HG02798 (cell line): ENCODE results near the gene ZBTB20.

Experiments used
- ATAC-seq: cut with Tn5 transposase; IDR thresholded peaks from one replicate; pipeline ENCODE4 v1.9.1; 2021; ENCODE audit warnings: mild to moderate bottlenecking; ENCODE audit not compliant: unreplicated experiment, poor library complexity

Gene ZBTB20

GRCh38 chr3:115040246-115040645, 106.8 kb downstream of the ZBTB20 start:
- no peak for ATAC-seq

- no peak for ATAC-seq
Observed at GRCh38 chr3:115038817-115039216, 108.3 kb downstream of the ZBTB20 start.

DNA sequence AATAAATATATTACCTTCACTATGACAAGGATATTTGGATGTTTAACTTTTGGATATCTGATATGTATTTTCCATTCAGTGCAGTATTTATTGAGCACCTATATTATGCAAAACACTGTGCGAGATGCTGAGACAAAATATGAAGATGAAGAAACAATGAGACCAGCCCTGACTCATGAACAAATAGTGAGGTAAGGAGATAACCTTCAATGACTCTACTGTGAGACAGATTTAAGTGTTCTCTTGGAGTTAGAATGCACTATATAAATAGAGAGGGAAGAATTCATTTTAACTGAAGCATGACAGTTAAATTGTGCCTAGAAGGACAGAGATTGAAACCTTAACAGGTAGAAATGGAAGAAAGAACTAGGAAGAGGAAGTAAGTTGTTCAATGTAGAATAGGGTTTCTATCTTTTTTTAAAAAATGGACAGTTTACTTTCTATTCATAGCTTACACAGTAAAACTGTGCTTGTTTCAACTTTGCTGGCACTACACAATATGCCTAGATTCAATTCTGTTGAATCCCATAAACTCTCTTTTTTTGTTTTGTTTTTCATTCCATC, 124.2 kb downstream of the ZBTB20 start:
- ATAC-seq, result no peak

DNA sequence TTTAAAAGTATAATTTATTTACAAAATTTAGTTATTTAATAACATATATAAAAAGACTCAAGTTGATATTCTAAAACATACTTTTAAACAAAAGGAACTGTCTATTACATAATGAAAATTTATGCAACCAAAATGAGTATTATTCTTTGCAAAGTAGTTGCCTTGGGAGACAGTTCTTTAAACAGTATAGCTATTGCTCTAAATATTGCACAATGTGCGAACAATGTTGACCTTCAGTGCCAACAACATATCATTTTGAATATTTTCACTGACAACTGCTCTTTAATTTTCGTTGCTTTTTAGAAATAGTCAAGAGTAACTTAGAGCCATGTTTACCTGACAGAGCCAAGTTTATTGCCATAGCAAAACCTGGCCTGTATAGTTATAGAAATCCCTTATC, 124.9 kb downstream of the ZBTB20 start:
- ATAC-seq, result no peak

DNA sequence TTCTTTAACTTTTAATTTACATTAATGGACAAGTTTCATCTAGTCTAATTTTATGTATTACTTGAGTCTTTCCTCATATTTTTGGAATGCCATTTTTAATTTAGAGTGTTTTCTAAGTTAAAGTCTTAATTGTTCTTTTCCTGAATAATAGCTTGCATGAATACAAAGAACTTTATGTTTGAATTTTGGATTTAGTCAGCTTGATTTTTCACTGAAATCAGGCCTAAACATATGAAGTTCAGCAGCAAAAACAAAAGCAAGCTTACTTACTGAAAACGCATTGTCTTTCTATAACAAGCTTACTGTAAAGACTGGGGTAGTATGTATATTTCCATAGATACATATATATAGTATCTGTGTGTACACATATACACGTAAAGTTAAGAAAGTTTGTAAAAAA, 126.0 kb downstream of the ZBTB20 start:
- ATAC-seq, result no peak

GRCh38 chr3:115019900-115020299, 127.2 kb downstream of the ZBTB20 start:
- no peak for ATAC-seq

- ATAC-seq, result no peak
Observed at GRCh38 chr3:115018694-115019093, 128.4 kb downstream of the ZBTB20 start.

DNA sequence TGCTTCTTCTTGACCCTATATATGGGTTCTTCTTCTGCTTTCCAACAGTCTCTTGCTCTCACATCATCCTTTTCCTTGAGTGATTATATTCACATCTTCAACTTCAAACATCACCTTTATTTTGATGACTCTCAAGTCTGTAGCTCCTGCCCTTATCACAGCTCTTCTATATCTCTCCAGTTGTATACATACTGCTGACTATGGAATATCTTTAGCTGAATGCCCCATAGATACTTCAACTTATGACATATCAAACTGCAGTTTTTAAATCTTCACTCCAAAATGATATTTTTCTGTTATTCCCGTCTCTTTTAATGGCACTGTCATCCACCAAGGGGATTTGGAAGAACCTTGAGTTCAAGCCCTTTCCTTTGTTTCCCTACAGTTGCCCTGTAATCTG, 139.1 kb downstream of the ZBTB20 start:
- ATAC-seq, result no peak

DNA sequence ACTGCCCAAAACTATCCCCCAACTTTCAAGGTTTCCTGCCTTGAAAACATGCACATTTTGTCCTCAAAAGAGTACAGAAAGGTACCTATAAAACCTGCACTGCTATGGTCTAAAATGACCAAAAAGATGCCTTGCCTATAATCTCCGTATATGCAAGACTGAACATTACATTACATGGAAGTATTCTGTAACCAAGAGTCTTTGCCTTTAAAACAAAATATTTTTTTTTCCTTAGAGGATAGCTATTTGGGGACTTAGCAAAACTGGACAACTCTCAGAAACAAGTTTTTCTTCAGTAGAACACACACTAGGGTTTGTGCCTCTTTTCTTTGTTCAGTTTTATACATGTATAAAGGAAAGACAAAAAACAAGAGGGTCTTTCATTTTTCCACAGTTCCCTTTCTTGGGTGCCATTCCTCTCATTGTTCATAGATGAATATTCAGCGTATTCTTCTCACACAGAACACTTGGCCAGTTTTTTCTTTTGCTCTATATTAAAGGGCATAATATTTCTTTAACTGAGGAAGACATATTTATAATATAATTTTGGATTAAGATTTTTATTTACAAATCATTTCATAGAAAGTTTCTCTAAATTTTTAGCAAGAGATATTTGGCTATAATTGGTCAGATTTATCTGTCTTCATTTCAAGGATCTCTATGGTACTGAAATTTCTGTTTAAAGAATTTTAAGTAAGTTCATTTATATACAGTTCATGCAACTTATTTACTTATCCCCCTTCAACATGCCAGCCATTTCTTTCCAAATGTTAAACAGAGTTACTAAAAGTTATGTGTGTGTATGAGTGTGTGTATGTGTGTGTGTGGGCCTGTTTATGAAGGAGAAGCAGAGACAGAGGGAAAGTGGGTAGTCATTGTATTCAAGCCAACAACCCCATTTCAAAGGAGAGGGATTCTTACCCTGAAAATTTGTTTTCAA, 142.6 kb downstream of the ZBTB20 start:
- no peak for ATAC-seq

GRCh38 chr3:114998971-114999579, 148.0 kb downstream of the ZBTB20 start:
- ATAC-seq, result no peak

- no peak for ATAC-seq
Observed at GRCh38 chr3:114994554-114995341, 152.3 kb downstream of the ZBTB20 start.

DNA sequence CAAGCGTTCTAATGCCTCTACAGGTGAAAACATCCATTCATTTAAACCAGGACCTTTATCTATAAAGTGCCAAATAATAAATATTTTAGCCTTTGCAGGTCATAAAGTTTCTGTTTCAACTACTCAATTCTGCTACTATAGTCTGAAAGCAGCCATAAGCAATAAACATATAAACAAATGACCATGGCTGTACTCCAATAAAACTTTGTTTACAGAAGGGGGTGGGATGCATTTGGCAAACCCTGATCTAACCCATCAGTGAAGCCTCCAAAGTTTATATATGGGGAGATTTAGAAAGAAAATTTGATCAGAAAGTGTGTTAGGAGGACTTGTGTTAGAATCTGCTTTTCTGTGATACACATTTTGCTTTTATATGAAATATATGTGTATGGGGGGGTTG, 161.3 kb downstream of the ZBTB20 start:
- ATAC-seq, result no peak

- no peak for ATAC-seq
Observed at GRCh38 chr3:114983248-114983647, 163.8 kb downstream of the ZBTB20 start.

GRCh38 chr3:114974387-114974786, 172.7 kb downstream of the ZBTB20 start:
- ATAC-seq, result peak; percentile 89

GRCh38 chr3:114973536-114973935, 173.6 kb downstream of the ZBTB20 start:
- no peak for ATAC-seq

GRCh38 chr3:114967168-114967567, 179.9 kb downstream of the ZBTB20 start:
- ATAC-seq, result no peak

- no peak for ATAC-seq
Observed at GRCh38 chr3:114962189-114962588, 184.9 kb downstream of the ZBTB20 start.

DNA sequence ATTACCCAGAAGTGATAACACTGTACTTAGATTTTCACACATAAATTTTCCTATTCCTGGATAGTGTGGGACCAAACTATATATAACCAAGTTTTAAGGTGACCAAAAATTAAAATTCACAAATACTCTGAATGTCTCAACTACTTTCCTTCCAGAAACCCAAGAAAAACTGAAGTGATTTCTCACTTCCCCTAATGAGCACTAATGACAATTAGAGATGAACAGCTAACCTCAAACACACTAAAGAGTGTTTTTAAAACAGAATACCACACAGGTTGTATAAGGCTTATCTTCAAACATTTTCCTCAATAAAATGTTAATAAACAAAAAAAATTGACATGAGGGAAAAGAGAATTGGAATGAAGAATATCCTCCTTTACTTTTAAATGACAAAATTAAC, 188.2 kb downstream of the ZBTB20 start:
- ATAC-seq, result no peak

DNA sequence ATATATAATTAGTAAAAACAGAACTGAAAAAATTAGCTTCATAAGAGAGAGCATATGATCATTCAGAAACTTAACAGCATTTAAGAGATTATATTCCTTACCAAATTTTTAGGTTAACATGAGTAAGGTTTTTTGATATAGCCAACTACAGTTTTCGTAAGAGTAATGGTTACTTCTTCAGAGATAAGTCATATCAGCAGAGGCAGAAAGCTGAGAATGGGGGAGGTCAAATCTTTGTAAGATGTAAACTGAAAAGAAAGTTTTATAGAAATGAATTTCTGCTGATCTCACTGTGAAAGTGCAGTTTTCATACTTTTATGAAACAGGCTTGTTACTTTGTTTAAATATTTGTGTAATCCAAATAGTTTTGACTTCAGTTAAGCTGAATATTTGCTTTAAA, 193.3 kb downstream of the ZBTB20 start:
- no peak for ATAC-seq

DNA sequence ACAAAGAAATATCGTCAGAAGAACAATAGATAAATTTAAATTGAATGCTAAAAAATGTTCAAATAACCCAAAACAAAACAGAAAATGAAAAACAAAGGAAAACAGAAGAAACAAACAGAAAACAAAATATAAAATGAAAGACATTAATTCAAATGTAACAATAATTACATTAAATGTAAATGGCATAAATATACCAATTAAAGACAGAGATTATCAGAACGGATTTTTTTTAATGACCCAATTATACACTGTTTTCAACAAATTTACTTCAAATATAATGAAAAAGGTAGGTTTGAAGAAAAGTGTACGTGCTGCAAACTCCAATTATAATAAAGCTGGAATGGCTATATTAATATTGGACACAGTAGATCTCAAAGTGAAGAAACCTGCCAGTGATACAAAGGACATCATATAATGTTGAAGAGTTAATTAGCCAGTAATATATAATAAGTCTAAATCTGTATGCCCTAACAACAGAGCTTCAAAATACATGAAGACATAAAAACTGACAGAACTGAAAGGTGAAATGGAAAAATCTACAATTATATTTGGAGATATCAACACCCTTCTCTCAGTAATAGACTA, 193.8 kb downstream of the ZBTB20 start:
- ATAC-seq, result no peak
